Activated CD8-positive, alpha-beta T cell treated with anti-CD3 and anti-CD28 coated beads for 36 hours (primary cell): ENCODE results near the gene ADAMTS2. TPM values are rescaled to one million over a fixed set of nuclear protein-coding genes. Genes with fewer than 3 reads are reported as not detected.

Experiments
- ATAC-seq: fragments of 200-7000 bp; cut with Tn5 transposase; one replicate; pipeline ENCODE4 v1.10.0; 2021; ENCODE audit warnings: mild to moderate bottlenecking, moderate library complexity
- CTCF ChIA-PET: fragments of 350-600 bp; sonication (Branson Sonifier 250); formaldehyde crosslinking; loops from one replicate; lab custom pipeline; 2021; ENCODE audit warnings: antibody characterized with exemption; lab: Charles Lee
- POLR2A ChIA-PET: fragments of 350-600 bp; sonication (Branson Sonifier 250); formaldehyde crosslinking; loops from one replicate; lab custom pipeline; 2021; ENCODE audit warnings: antibody characterized with exemption; lab: Charles Lee
- DNase-seq: peaks from one replicate; pipeline ENCODE4 v3.0.0-alpha.2; 2020
- H3K27ac Mint-ChIP-seq: one replicate; pipeline ENCODE4 v1.8.0; 2021; ENCODE audit warnings: mild to moderate bottlenecking, mixed read lengths
- H3K27me3 Mint-ChIP-seq: one replicate; pipeline ENCODE4 v1.8.0; 2021; ENCODE audit warnings: mixed read lengths
- H3K36me3 Mint-ChIP-seq: one replicate; pipeline ENCODE4 v1.8.0; 2021; ENCODE audit warnings: low read depth, mixed read lengths
- H3K4me1 Mint-ChIP-seq: one replicate; pipeline ENCODE4 v1.8.0; 2021; ENCODE audit warnings: low read depth, mixed read lengths
- H3K4me3 Mint-ChIP-seq: one replicate; pipeline ENCODE4 v1.8.0; 2021; ENCODE audit warnings: mild to moderate bottlenecking, moderate library complexity, mixed read lengths
- H3K9me3 Mint-ChIP-seq: one replicate; pipeline ENCODE4 v1.8.0; 2021; ENCODE audit warnings: mixed read lengths
- intact Hi-C: fragments of 100-400 bp; cut with micrococcal nuclease; formaldehyde crosslinking; loops from one replicate; pipeline ENCODE4 v1.10.0; 2022
- total RNA-seq, 2 experiments: library from RNA; stranded (reverse); gene quantifications; one replicate each; pipeline ENCODE4 v1.2.3, GENCODE V29; 2021
- TF ChIP-seq, protein P1 (sequence below): fragments of 200-600 bp; IDR thresholded peaks from one replicate; pipeline ENCODE4 v1.8.0; 2022; ENCODE audit warnings: antibody characterized with exemption, mild to moderate bottlenecking

The ADAMTS2 gene
- total RNA-seq, 2 experiments from 2014 or later, result not detected

DNA sequence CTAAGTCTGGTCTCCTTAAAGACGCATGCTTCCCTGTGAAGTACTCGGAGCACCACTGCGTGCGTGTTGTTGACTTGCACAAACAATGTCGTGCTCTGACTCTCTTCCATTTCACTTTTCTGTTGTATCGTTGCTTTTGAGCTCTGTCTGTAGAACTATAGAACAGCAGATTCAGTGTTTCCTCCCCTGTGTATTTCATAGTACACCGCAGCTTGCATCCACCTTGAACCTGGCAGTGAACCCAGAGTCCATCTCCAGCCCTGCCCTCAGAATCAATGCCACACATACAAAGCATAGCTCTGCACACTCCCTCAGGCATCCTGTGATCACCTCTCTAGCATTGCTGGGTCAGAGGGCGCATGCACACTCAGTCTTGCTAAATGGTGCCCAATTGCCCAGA is 37.2 kb upstream of the ADAMTS2 start:
- H3K27ac Mint-ChIP-seq, result no peak overlapping the region

DNA sequence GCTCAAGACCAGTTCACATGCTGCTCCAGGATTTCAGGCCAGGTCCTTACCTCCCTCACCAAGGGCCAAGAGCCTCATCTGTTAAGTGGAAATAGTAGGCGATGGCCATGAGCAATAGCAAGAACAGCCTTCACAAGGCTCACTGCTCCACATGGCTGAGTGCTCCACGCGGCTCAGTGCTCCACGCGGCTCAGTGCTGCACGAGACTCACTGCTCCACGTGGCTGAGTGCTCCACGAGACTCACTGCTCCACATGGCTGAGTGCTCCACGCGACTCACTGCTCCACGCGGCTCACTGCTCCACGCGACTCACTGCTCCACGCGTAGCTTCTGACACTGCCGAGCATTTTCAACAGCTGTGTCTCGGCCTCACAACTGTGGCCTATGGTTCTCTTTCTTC is 36.4 kb upstream of the ADAMTS2 start:
- ATAC-seq, result no peak
- TF ChIP-seq, protein P1, sequence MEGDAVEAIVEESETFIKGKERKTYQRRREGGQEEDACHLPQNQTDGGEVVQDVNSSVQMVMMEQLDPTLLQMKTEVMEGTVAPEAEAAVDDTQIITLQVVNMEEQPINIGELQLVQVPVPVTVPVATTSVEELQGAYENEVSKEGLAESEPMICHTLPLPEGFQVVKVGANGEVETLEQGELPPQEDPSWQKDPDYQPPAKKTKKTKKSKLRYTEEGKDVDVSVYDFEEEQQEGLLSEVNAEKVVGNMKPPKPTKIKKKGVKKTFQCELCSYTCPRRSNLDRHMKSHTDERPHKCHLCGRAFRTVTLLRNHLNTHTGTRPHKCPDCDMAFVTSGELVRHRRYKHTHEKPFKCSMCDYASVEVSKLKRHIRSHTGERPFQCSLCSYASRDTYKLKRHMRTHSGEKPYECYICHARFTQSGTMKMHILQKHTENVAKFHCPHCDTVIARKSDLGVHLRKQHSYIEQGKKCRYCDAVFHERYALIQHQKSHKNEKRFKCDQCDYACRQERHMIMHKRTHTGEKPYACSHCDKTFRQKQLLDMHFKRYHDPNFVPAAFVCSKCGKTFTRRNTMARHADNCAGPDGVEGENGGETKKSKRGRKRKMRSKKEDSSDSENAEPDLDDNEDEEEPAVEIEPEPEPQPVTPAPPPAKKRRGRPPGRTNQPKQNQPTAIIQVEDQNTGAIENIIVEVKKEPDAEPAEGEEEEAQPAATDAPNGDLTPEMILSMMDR, result no peak
- no peak for DNase-seq
- Mint-ChIP-seq H3K27ac (no peak overlapping the region), H3K36me3 (no peaks in the 10 kb centered on the region), H3K4me3 (no peak overlapping the region), H3K27me3 (no peaks in the 10 kb centered on the region), H3K4me1 (no peaks in the 10 kb centered on the region), H3K9me3 (no peaks in the 10 kb centered on the region)
- intact Hi-C loops, result no loop called here
- CTCF ChIA-PET, result no interaction called here
- POLR2A ChIA-PET, result interaction anchor here (0.7 kb wide), 1 partner anchor 771 kb away, joined by 3 read pairs; no protein-coding TSS in a partner anchor

More for the DNA sequence above, 37.2 kb upstream of the ADAMTS2 start:
- no peak overlapping the region for H3K4me3 Mint-ChIP-seq
- H3K4me1 Mint-ChIP-seq, result no peaks in the 10 kb centered on the region
- no peak for DNase-seq
- no peak for ATAC-seq
- TF ChIP-seq, protein P1, result no peak
- CTCF ChIA-PET, result no interaction called here
- intact Hi-C loops, result no loop called here
- no peaks in the 10 kb centered on the region for H3K9me3 Mint-ChIP-seq
- peaks cover 2% of the 10 kb centered on the region for H3K27me3 Mint-ChIP-seq
- POLR2A ChIA-PET, result no interaction called here
- H3K36me3 Mint-ChIP-seq, result no peaks in the 10 kb centered on the region

DNA sequence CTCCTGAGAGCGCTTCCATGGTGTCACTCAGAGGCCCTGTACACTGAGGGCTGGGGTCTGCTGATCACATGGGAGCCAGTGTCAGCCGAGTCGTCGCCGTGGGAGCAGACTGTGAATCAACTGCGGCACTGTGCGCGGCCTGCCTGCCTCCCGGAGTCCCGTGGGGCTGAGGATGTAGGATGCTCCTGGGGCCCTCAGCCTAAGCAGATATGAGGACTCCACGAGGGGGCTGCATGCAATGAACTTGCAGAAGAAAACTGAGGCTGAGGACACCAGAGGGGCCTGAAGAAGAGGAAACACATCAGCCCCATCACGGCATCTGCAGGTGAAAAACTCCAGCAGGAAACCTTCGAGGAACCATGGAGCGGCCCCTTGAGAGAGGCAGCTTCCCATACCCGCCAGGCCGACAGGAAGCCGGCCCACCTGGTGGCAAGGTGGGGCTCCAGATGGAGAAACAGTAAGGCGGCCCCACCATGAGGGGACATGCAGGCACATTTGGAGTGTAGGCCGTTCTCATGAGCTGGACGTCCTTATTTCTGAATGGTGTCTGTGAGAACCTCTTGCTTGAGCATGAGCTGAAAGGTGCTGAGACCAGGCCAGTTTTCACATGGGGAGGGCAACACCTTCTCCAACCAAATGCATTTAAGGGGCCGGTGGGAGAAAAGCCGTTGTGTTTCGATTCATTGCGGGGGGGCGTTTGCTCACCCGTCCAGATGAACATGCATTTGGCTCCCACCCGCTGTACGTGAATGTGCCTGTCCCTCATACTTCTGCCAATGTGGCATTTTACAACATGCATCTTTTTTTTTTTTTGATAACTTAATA is 35.2 kb upstream of the ADAMTS2 start:
- H3K27ac Mint-ChIP-seq, result no peak overlapping the region
- no peaks in the 10 kb centered on the region for H3K9me3 Mint-ChIP-seq
- DNase-seq, result no peak
- no peak overlapping the region for H3K4me3 Mint-ChIP-seq
- no peaks in the 10 kb centered on the region for H3K27me3 Mint-ChIP-seq
- TF ChIP-seq, protein P1, result no peak
- H3K4me1 Mint-ChIP-seq, result no peaks in the 10 kb centered on the region
- ChIA-PET POLR2A (no interaction called here), CTCF (no interaction called here)
- ATAC-seq, result no peak
- intact Hi-C loops, result no loop called here
- no peaks in the 10 kb centered on the region for H3K36me3 Mint-ChIP-seq

DNA sequence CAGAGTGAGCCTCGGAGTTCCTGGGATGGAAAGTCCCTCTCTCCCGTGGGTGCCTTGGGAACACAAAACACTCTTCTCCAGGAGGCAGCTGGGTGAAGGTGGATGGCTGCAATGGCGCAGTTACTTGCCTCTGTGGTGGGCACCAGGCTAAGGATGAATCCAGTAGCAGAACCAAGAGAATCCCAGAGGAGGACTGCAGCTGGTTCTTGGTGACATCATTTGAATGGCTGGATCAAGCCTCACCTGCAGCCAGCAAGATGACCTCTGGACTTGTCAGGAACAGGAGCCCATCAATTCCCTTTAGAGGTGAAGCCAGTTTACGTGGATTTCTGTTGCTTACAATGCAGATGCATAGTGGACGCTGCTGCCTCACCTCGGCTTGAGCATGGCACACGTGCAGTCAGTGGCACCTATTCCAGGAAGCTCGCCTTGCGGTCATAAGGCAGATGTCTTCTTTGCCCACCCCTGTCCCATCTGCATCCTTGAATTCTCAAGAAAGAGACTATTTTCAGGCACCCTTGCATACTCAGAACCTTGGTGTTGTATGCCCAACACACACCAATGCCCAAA is 34.1 kb upstream of the ADAMTS2 start:
- no peaks in the 10 kb centered on the region for H3K36me3 Mint-ChIP-seq
- no peaks in the 10 kb centered on the region for H3K4me1 Mint-ChIP-seq
- no peak overlapping the region for H3K27ac Mint-ChIP-seq
- DNase-seq (no peak), ATAC-seq (no peak)
- no peaks in the 10 kb centered on the region for H3K27me3 Mint-ChIP-seq
- intact Hi-C loops, result no loop called here
- POLR2A ChIA-PET, result no interaction called here
- CTCF ChIA-PET, result no interaction called here
- no peak overlapping the region for H3K4me3 Mint-ChIP-seq
- TF ChIP-seq, protein P1, result no peak
- H3K9me3 Mint-ChIP-seq, result no peaks in the 10 kb centered on the region
